HUES48 (cell line): ENCODE data around the gene KLHL6.
A peak's percentile ranks its signal among the peaks of the same experiment; 100 is the strongest.
"Not testable (repeated sequence)": the region's sequence is repeated elsewhere in the genome, so short reads cannot be mapped to it uniquely, and the experiment has no call there.

Experiments
- H3K27ac ChIP-seq: one replicate; pipeline ENCODE4 v1.7.0; 2013; ENCODE audit warnings: low read depth, low read length, inconsistent platforms
- H3K27me3 ChIP-seq: 2 replicates; pipeline ENCODE4 v1.6.1; 2013; ENCODE audit warnings: mild to moderate bottlenecking, low read length; ENCODE audit not compliant: control insufficient read depth, insufficient read depth
- H3K36me3 ChIP-seq: 2 replicates; pipeline ENCODE4 v1.6.1; 2013; ENCODE audit warnings: low read length; ENCODE audit not compliant: control insufficient read depth, insufficient read depth
- H3K4me1 ChIP-seq: 2 replicates; pipeline ENCODE4 v1.6.1; 2013; ENCODE audit warnings: mild to moderate bottlenecking, low read length; ENCODE audit not compliant: control insufficient read depth, insufficient read depth
- H3K4me3 ChIP-seq: 2 replicates; pipeline ENCODE4 v1.5.1; 2013; ENCODE audit warnings: mild to moderate bottlenecking, low read depth, low read length
- H3K9ac ChIP-seq: 2 replicates; pipeline ENCODE4 v1.6.1; 2013; ENCODE audit warnings: mild to moderate bottlenecking, low read depth, low read length, moderate library complexity
- H3K9me3 ChIP-seq: 2 replicates; pipeline ENCODE4 v1.6.1; 2013; ENCODE audit warnings: low read length; ENCODE audit not compliant: control insufficient read depth, insufficient read depth

Gene KLHL6

GRCh38 chr3:183518491-183519251 is 36.8 kb downstream of the KLHL6 start:
- peak overlapping the region; percentile 36 for H3K27ac ChIP-seq
- no peaks in the 10 kb centered on the region; the same call in 1 of the 2 replicates for H3K27me3 ChIP-seq
- H3K9ac ChIP-seq, result no peak overlapping the region
- H3K36me3 ChIP-seq, result no peaks in the 10 kb centered on the region
- no peaks in the 10 kb centered on the region for H3K9me3 ChIP-seq
- no peak overlapping the region for H3K4me3 ChIP-seq
- peaks cover 11% of the 10 kb centered on the region for H3K4me1 ChIP-seq

GRCh38 chr3:183517607-183518006 is 37.9 kb downstream of the KLHL6 start:
- Histone ChIP-seq H3K4me3 (no peak overlapping the region), H3K9me3 (no peaks in the 10 kb centered on the region), H3K27ac (no peak overlapping the region), H3K9ac (no peak overlapping the region), H3K27me3 (no peaks in the 10 kb centered on the region; the same call in 1 of the 2 replicates), H3K36me3 (no peaks in the 10 kb centered on the region), H3K4me1 (peaks cover 11% of the 10 kb centered on the region)

- Histone ChIP-seq H3K27me3 (no peaks in the 10 kb centered on the region; the same call in 1 of the 2 replicates), H3K9me3 (no peaks in the 10 kb centered on the region), H3K4me3 (no peak overlapping the region), H3K4me1 (peaks cover 11% of the 10 kb centered on the region), H3K9ac (no peak overlapping the region), H3K27ac (no peak overlapping the region), H3K36me3 (no peaks in the 10 kb centered on the region)
Measured at GRCh38 chr3:183515968-183516851, 39.3 kb downstream of the KLHL6 start.

GRCh38 chr3:183514021-183514420 is 41.5 kb downstream of the KLHL6 start:
- Histone ChIP-seq H3K36me3 (no peaks in the 10 kb centered on the region), H3K9me3 (no peaks in the 10 kb centered on the region), H3K4me3 (no peak overlapping the region), H3K27me3 (no peaks in the 10 kb centered on the region; the same call in 1 of the 2 replicates), H3K9ac (no peak overlapping the region), H3K27ac (no peak overlapping the region), H3K4me1 (peaks cover 10% of the 10 kb centered on the region)

- Histone ChIP-seq H3K27ac (no peak overlapping the region), H3K4me1 (peaks cover 1% of the 10 kb centered on the region), H3K27me3 (no peaks in the 10 kb centered on the region; the same call in 1 of the 2 replicates), H3K36me3 (no peaks in the 10 kb centered on the region), H3K4me3 (no peak overlapping the region), H3K9ac (no peak overlapping the region), H3K9me3 (no peaks in the 10 kb centered on the region)
Measured at GRCh38 chr3:183513046-183513706, 42.3 kb downstream of the KLHL6 start.

- H3K9me3 ChIP-seq, H3K27me3 ChIP-seq, H3K4me3 ChIP-seq, H3K36me3 ChIP-seq, H3K9ac ChIP-seq, H3K4me1 ChIP-seq, H3K27ac ChIP-seq: not testable (repeated sequence)
Measured at GRCh38 chr3:183511286-183512131, 44.0 kb downstream of the KLHL6 start.

- Histone ChIP-seq H3K4me1 (no peaks in the 10 kb centered on the region), H3K27ac (no peak overlapping the region), H3K36me3 (no peaks in the 10 kb centered on the region), H3K9me3 (no peaks in the 10 kb centered on the region), H3K9ac (no peak overlapping the region), H3K4me3 (no peak overlapping the region), H3K27me3 (no peaks in the 10 kb centered on the region)
Measured at GRCh38 chr3:183508821-183509220, 46.7 kb downstream of the KLHL6 start.

GRCh38 chr3:183507551-183507950 is 48.0 kb downstream of the KLHL6 start:
- H3K27me3 ChIP-seq, result no peaks in the 10 kb centered on the region

GRCh38 chr3:183506674-183507320 is 48.7 kb downstream of the KLHL6 start:
- H3K4me1 ChIP-seq, result no peaks in the 10 kb centered on the region
- H3K27ac ChIP-seq, result no peak overlapping the region
- no peaks in the 10 kb centered on the region for H3K36me3 ChIP-seq
- no peaks in the 10 kb centered on the region for H3K9me3 ChIP-seq
- no peaks in the 10 kb centered on the region for H3K27me3 ChIP-seq
- no peak overlapping the region for H3K9ac ChIP-seq
- no peak overlapping the region for H3K4me3 ChIP-seq

More at GRCh38 chr3:183507551-183507950, 48.0 kb downstream of the KLHL6 start:
- no peaks in the 10 kb centered on the region for H3K9me3 ChIP-seq
- H3K27ac ChIP-seq, result no peak overlapping the region
- H3K4me3 ChIP-seq, result no peak overlapping the region
- no peaks in the 10 kb centered on the region for H3K4me1 ChIP-seq
- no peaks in the 10 kb centered on the region for H3K36me3 ChIP-seq
- no peak overlapping the region for H3K9ac ChIP-seq

- Histone ChIP-seq H3K4me1 (no peaks in the 10 kb centered on the region), H3K27ac (no peak overlapping the region), H3K9ac (no peak overlapping the region), H3K9me3 (no peaks in the 10 kb centered on the region), H3K36me3 (no peaks in the 10 kb centered on the region), H3K27me3 (no peaks in the 10 kb centered on the region), H3K4me3 (no peak overlapping the region)
Measured at GRCh38 chr3:183504597-183504996, 50.9 kb downstream of the KLHL6 start.
